Mesenchymal stem cell (in vitro differentiated cells and primary cell): ENCODE results near the gene MBNL1.

Source experiments
- DNase-seq: peaks from one replicate; pipeline ENCODE4 v3.0.0-alpha.2; 2013
- H2AFZ ChIP-seq: one replicate; pipeline ENCODE4 v1.6.1; 2013; ENCODE audit warnings: low read depth, mild to moderate bottlenecking, control low read depth, inconsistent platforms, low read length, moderate library complexity
- H2AK5ac ChIP-seq: 2 replicates; pipeline ENCODE4 v1.6.1; 2013; ENCODE audit warnings: low read length, moderate library complexity, mild to moderate bottlenecking, inconsistent platforms; ENCODE audit not compliant: severe bottlenecking
- H2BK120ac ChIP-seq: one replicate; pipeline ENCODE4 v1.6.1; 2013; ENCODE audit warnings: low read depth, mild to moderate bottlenecking, inconsistent platforms, low read length, moderate library complexity
- H2BK12ac ChIP-seq, 2 experiments: one replicate each; pipeline ENCODE4 v1.6.1; 2013; ENCODE audit warnings: inconsistent platforms in 2 of 2, low read length in 2 of 2, mild to moderate bottlenecking in 2 of 2, moderate library complexity in 2 of 2, control low read depth in 1 of 2
- H2BK15ac ChIP-seq: one replicate; pipeline ENCODE4 v1.6.1; 2013; ENCODE audit warnings: mild to moderate bottlenecking, low read depth, inconsistent platforms; ENCODE audit not compliant: poor library complexity, severe bottlenecking
- H2BK5ac ChIP-seq: 2 replicates; pipeline ENCODE4 v1.6.1; 2013; ENCODE audit warnings: low read depth, mild to moderate bottlenecking, low read length, control low read depth, inconsistent platforms; ENCODE audit not compliant: poor library complexity, severe bottlenecking
- H3K14ac ChIP-seq, 2 experiments: one replicate each; pipeline ENCODE4 v1.6.1; 2013; ENCODE audit warnings: inconsistent platforms in 2 of 2, low read length in 2 of 2, control low read depth in 1 of 2, mild to moderate bottlenecking in 1 of 2, moderate library complexity in 1 of 2
- H3K18ac ChIP-seq, 2 experiments: one replicate each; pipeline ENCODE4 v1.6.1; 2013; ENCODE audit warnings: inconsistent platforms in 2 of 2, low read length in 2 of 2, control low read depth in 1 of 2, low read depth in 1 of 2, mild to moderate bottlenecking in 1 of 2
- H3K23ac ChIP-seq, 2 experiments: one replicate each; pipeline ENCODE4 v1.6.1; 2013; ENCODE audit warnings: inconsistent platforms in 2 of 2, low read length in 2 of 2, mild to moderate bottlenecking in 2 of 2, moderate library complexity in 2 of 2, control low read depth in 1 of 2
- H3K27ac ChIP-seq: 2 replicates; pipeline ENCODE4 v1.5.1; 2013; ENCODE audit warnings: mild to moderate bottlenecking, moderate library complexity, low read length, control low read depth, inconsistent platforms; ENCODE audit not compliant: poor library complexity, severe bottlenecking
- H3K27me3 ChIP-seq, 2 experiments: 2 replicates each; pipeline versions ENCODE4 v1.6.1 to v1.7.0; 2013; ENCODE audit warnings: low read length in 2 of 2, mild to moderate bottlenecking in 2 of 2, moderate library complexity in 2 of 2, control low read depth in 1 of 2, inconsistent platforms in 1 of 2; ENCODE audit not compliant: control insufficient read depth in 1 of 2, insufficient read depth in 1 of 2
- H3K36me3 ChIP-seq, 2 experiments: 2 replicates each; pipeline versions ENCODE4 v1.6.1 to v1.7.0; 2013; ENCODE audit warnings: low read length in 2 of 2, control low read depth in 1 of 2, inconsistent platforms in 1 of 2, low read depth in 1 of 2, mild to moderate bottlenecking in 1 of 2; ENCODE audit not compliant: insufficient read depth in 2 of 2, control insufficient read depth in 1 of 2
- H3K4ac ChIP-seq, 2 experiments: one replicate each; pipeline ENCODE4 v1.6.1; 2013; ENCODE audit warnings: inconsistent platforms in 2 of 2, low read length in 2 of 2, mild to moderate bottlenecking in 2 of 2, moderate library complexity in 2 of 2, control low read depth in 1 of 2, low read depth in 1 of 2
- H3K4me1 ChIP-seq: 2 replicates; pipeline ENCODE4 v1.6.1; 2013; ENCODE audit warnings: low read depth, low read length, control low read depth; ENCODE audit not compliant: control insufficient read depth, insufficient read depth
- H3K4me2 ChIP-seq: 2 replicates; pipeline ENCODE4 v1.6.1; 2013; ENCODE audit warnings: low read length, mild to moderate bottlenecking, inconsistent platforms; ENCODE audit not compliant: poor library complexity, severe bottlenecking
- H3K4me3 ChIP-seq, 2 experiments: 2 replicates each; pipeline versions ENCODE4 v1.5.1 to v1.7.0; 2013; ENCODE audit warnings: low read length in 2 of 2, mild to moderate bottlenecking in 2 of 2, control low read depth in 1 of 2, low read depth in 1 of 2; ENCODE audit not compliant: insufficient read depth in 1 of 2
- H3K79me1 ChIP-seq: replicated peaks from 2 replicates; pipeline ENCODE4 v1.6.1; 2013; ENCODE audit warnings: mild to moderate bottlenecking, control low read depth, low read length, inconsistent platforms; ENCODE audit not compliant: poor library complexity, severe bottlenecking
- H3K9ac ChIP-seq: 2 replicates; pipeline ENCODE4 v1.7.0; 2013; ENCODE audit warnings: mild to moderate bottlenecking, low read length, moderate library complexity
- H3K9me3 ChIP-seq: 2 replicates; pipeline ENCODE4 v1.7.0; 2013; ENCODE audit warnings: mild to moderate bottlenecking, low read length; ENCODE audit not compliant: control insufficient read depth
- H4K8ac ChIP-seq: one replicate; pipeline ENCODE4 v1.6.1; 2013; ENCODE audit warnings: inconsistent platforms, mild to moderate bottlenecking, low read length, moderate library complexity
- H4K91ac ChIP-seq: one replicate; pipeline ENCODE4 v1.6.1; 2013; ENCODE audit warnings: mild to moderate bottlenecking, low read length, inconsistent platforms
- WGBS: methylation state at CpG from one replicate; pipeline ENCODE4 v1.1.7; 2013; ENCODE audit warnings: mixed read lengths; 5-methylcytosine and 5-hydroxymethylcytosine counted together

Gene MBNL1

GRCh38 chr3:152374262-152374990 is 105.7 kb downstream of the MBNL1 start:
- H3K9me3 ChIP-seq = no peaks in the 10 kb centered on the region
- H3K23ac ChIP-seq = no peak overlapping the region
- H3K27me3 ChIP-seq = no peaks in the 10 kb centered on the region
- H3K18ac ChIP-seq = no peak overlapping the region
- no peak overlapping the region for H2BK12ac ChIP-seq
- no peak overlapping the region for H2AFZ ChIP-seq
- H3K14ac ChIP-seq = no peak overlapping the region
- no peak overlapping the region for H3K27ac ChIP-seq
- WGBS = 82% methylated on average over 2 of the region's 3 CpGs
- DNase-seq = peak; percentile 52
- no peak overlapping the region for H4K91ac ChIP-seq
- H3K79me1 ChIP-seq = peaks cover 1% of the 10 kb centered on the region
- peaks cover 3% of the 10 kb centered on the region for H3K4me1 ChIP-seq
- no peak overlapping the region for H4K8ac ChIP-seq
- H3K36me3 ChIP-seq = peaks cover 8 to 12% of the 10 kb centered on the region in 2 experiments
- no peak overlapping the region for H2AK5ac ChIP-seq
- H3K4me3 ChIP-seq = peak overlapping the region in 1 of 2 experiments; percentile 14
- H2BK5ac ChIP-seq = no peak overlapping the region
- no peak overlapping the region for H3K4ac ChIP-seq
- no peak overlapping the region for H2BK15ac ChIP-seq
- H3K4me2 ChIP-seq = no peak overlapping the region
- no peak overlapping the region for H3K9ac ChIP-seq
- no peak overlapping the region for H2BK120ac ChIP-seq

- Histone ChIP-seq H4K91ac (no peak overlapping the region), H3K14ac (no peak overlapping the region), H3K27me3 (no peaks in the 10 kb centered on the region), H3K9ac (peak overlapping the region; percentile 33), H2BK15ac (peak overlapping the region; percentile 88), H3K4me1 (peaks cover 3% of the 10 kb centered on the region), H3K79me1 (peaks cover 1% of the 10 kb centered on the region), H3K4me3 (no peak overlapping the region), H2BK5ac (no peak overlapping the region), H2AFZ (no peak overlapping the region), H3K9me3 (no peaks in the 10 kb centered on the region), H3K23ac (no peak overlapping the region), H2BK120ac (no peak overlapping the region), H2AK5ac (no peak overlapping the region), H3K4me2 (no peak overlapping the region), H4K8ac (no peak overlapping the region), H2BK12ac (no peak overlapping the region), H3K27ac (no peak overlapping the region), H3K36me3 (peaks cover 8 to 12% of the 10 kb centered on the region in 2 experiments), H3K4ac (no peak overlapping the region), H3K18ac (no peak overlapping the region)
- no peak for DNase-seq
- WGBS = 100% methylated on average over 1 of the region's 3 CpGs
These were observed 106.8 kb downstream of the MBNL1 start for GRCh38 chr3:152375546-152375945.

- H3K9me3 ChIP-seq = no peaks in the 10 kb centered on the region
- DNase-seq = no peak
- H4K91ac ChIP-seq = no peak overlapping the region
- peak overlapping the region in 1 of 2 experiments; percentile 73 for H3K18ac ChIP-seq
- H3K23ac ChIP-seq = no peak overlapping the region
- H2AFZ ChIP-seq = no peak overlapping the region
- no peak overlapping the region for H2BK15ac ChIP-seq
- 91% methylated on average over 8 of the region's 9 CpGs for WGBS
- H3K27ac ChIP-seq = no peak overlapping the region
- no peak overlapping the region for H2BK120ac ChIP-seq
- no peak overlapping the region for H3K14ac ChIP-seq
- H3K4me1 ChIP-seq = peaks cover 3% of the 10 kb centered on the region
- peak overlapping the region; percentile 33 for H3K9ac ChIP-seq
- peaks cover 1% of the 10 kb centered on the region for H3K79me1 ChIP-seq
- no peak overlapping the region for H2AK5ac ChIP-seq
- H3K4me3 ChIP-seq = no peak overlapping the region
- no peak overlapping the region for H3K4ac ChIP-seq
- no peak overlapping the region for H4K8ac ChIP-seq
- H3K27me3 ChIP-seq = no peaks in the 10 kb centered on the region
- no peak overlapping the region for H2BK12ac ChIP-seq
- no peak overlapping the region for H3K4me2 ChIP-seq
- H3K36me3 ChIP-seq = peaks cover 8 to 12% of the 10 kb centered on the region in 2 experiments
- H2BK5ac ChIP-seq = no peak overlapping the region
These were observed 107.8 kb downstream of the MBNL1 start for GRCh38 chr3:152376351-152377183.

GRCh38 chr3:152377184-152377570 is 108.4 kb downstream of the MBNL1 start:
- Histone ChIP-seq H2AFZ (no peak overlapping the region), H3K27ac (no peak overlapping the region), H3K14ac (no peak overlapping the region), H3K23ac (no peak overlapping the region), H2BK5ac (no peak overlapping the region), H3K9me3 (no peaks in the 10 kb centered on the region), H2BK12ac (no peak overlapping the region), H3K4me2 (no peak overlapping the region), H3K4me3 (no peak overlapping the region), H3K27me3 (no peaks in the 10 kb centered on the region), H2BK15ac (no peak overlapping the region), H3K18ac (no peak overlapping the region), H4K91ac (no peak overlapping the region), H2BK120ac (no peak overlapping the region), H3K9ac (no peak overlapping the region), H3K4me1 (peaks cover 3% of the 10 kb centered on the region), H3K4ac (no peak overlapping the region), H4K8ac (no peak overlapping the region), H2AK5ac (no peak overlapping the region), H3K36me3 (peaks cover 8 to 12% of the 10 kb centered on the region in 2 experiments), H3K79me1 (peaks cover 1% of the 10 kb centered on the region)
- DNase-seq = no peak
- WGBS = no CpG with 5 or more reads among the region's 4 CpGs
